Neural cell (in vitro differentiated cells): ENCODE data around the gene HIVEP1. TPM values are rescaled to one million over a fixed set of nuclear protein-coding genes. Genes with fewer than 3 reads are reported as not detected.

Source experiments
- H2AFZ ChIP-seq: fragments of 200-600, 300-800 bp; sonication (generic), shearing (Covaris generic); 2 replicates; pipeline ENCODE4 v1.6.0; 2014; ENCODE audit warnings: low read depth, mild to moderate bottlenecking, antibody characterized with exemption, low read length, moderate library complexity
- H3F3A ChIP-seq: fragments of 200-600 bp; shearing (Covaris generic); 2 replicates; pipeline ENCODE4 v1.6.1; 2016; ENCODE audit warnings: mild to moderate bottlenecking, moderate library complexity, mixed read lengths, antibody characterized with exemption, low read length; ENCODE audit not compliant: insufficient read depth, poor library complexity, severe bottlenecking
- H3K27ac ChIP-seq: fragments of 200-600, 300-800 bp; sonication (generic), shearing (Covaris generic); 2 replicates; pipeline ENCODE4 v1.5.1; 2014; ENCODE audit warnings: mild to moderate bottlenecking, low read length, moderate library complexity
- H3K27me3 ChIP-seq: fragments of 300-800, 200-600 bp; sonication (generic), shearing (Covaris generic); 2 replicates; pipeline ENCODE4 v1.6.0; 2014; ENCODE audit warnings: mild to moderate bottlenecking, low read depth, low read length, moderate library complexity; ENCODE audit not compliant: insufficient read depth
- H3K36me3 ChIP-seq: fragments of 300-800, 200-600 bp; sonication (generic), shearing (Covaris generic); 2 replicates; pipeline ENCODE4 v1.5.1; 2014; ENCODE audit warnings: mild to moderate bottlenecking, antibody characterized with exemption, low read length, moderate library complexity; ENCODE audit not compliant: insufficient read depth
- H3K4me2 ChIP-seq: fragments of 300-800, 200-600 bp; sonication (generic), shearing (Covaris generic); 2 replicates; pipeline ENCODE4 v1.6.0; 2014; ENCODE audit warnings: mild to moderate bottlenecking, low read length
- H3K4me3 ChIP-seq: fragments of 300-800, 200-600 bp; sonication (generic), shearing (Covaris generic); 2 replicates; pipeline ENCODE4 v1.5.1; 2014; ENCODE audit warnings: mild to moderate bottlenecking, low read length, moderate library complexity
- H3K79me2 ChIP-seq: fragments of 200-600 bp; shearing (Covaris generic); replicated peaks from 2 replicates; pipeline ENCODE4 v1.6.0; 2014; ENCODE audit warnings: mild to moderate bottlenecking, low read length, moderate library complexity; ENCODE audit not compliant: insufficient read depth
- H3K9ac ChIP-seq: fragments of 300-800, 200-600 bp; sonication (generic), shearing (Covaris generic); 2 replicates; pipeline ENCODE4 v1.6.1; 2016; ENCODE audit warnings: mild to moderate bottlenecking, low read length, mixed read lengths
- H3K9me2 ChIP-seq: fragments of 200-600 bp; shearing (Covaris generic); 2 replicates; pipeline ENCODE4 v1.6.1; 2016; ENCODE audit warnings: mild to moderate bottlenecking, low read length, mixed read lengths; ENCODE audit not compliant: insufficient read depth
- H3K9me3 ChIP-seq: fragments of 200-600, 300-800 bp; sonication (generic), shearing (Covaris generic); 2 replicates; pipeline ENCODE4 v1.6.1; 2016; ENCODE audit warnings: mild to moderate bottlenecking, mixed run types, low read length, moderate library complexity, mixed read lengths
- H4K20me1 ChIP-seq: fragments of 200-600 bp; shearing (Covaris generic); 2 replicates; pipeline ENCODE4 v1.6.1; 2016; ENCODE audit warnings: mild to moderate bottlenecking, mixed run types; ENCODE audit not compliant: insufficient read depth
- EP300 ChIP-seq: fragments of 450-650 bp; conservative IDR thresholded peaks from 2 replicates; pipeline ENCODE4 v1.6.1; 2014; ENCODE audit warnings: antibody characterized with exemption, mild to moderate bottlenecking, moderate library complexity; ENCODE audit not compliant: poor library complexity, severe bottlenecking
- EZH2 ChIP-seq: fragments of 200-600, 300-800 bp; shearing (Covaris generic), sonication (generic); IDR thresholded peaks from 2 replicates; pipeline ENCODE4 v1.6.1; 2014; ENCODE audit warnings: antibody characterized with exemption, low read length, borderline replicate concordance, mild to moderate bottlenecking; ENCODE audit not compliant: insufficient read depth, poor library complexity, severe bottlenecking
- MXI1 ChIP-seq: fragments of 450-650 bp; conservative IDR thresholded peaks from 2 replicates; pipeline ENCODE4 v1.6.1; 2014; ENCODE audit warnings: antibody characterized with exemption, mild to moderate bottlenecking; ENCODE audit not compliant: poor library complexity, severe bottlenecking
- POLR2AphosphoS5 ChIP-seq: IDR thresholded peaks from 2 replicates; pipeline ENCODE4 v1.6.1; 2012
- RAD21 ChIP-seq: fragments of 450-650 bp; conservative IDR thresholded peaks from 2 replicates; pipeline ENCODE4 v1.6.1; 2014; ENCODE audit warnings: antibody characterized with exemption, mild to moderate bottlenecking, moderate library complexity
- SMC3 ChIP-seq: fragments of 450-650 bp; conservative IDR thresholded peaks from 2 replicates; pipeline ENCODE4 v1.6.1; 2014; ENCODE audit warnings: antibody characterized with exemption, mild to moderate bottlenecking, moderate library complexity; ENCODE audit not compliant: poor library complexity
- TAF1 ChIP-seq: IDR thresholded peaks from 2 replicates; pipeline ENCODE4 v1.6.1; 2012; ENCODE audit warnings: low read depth
- polyA plus RNA-seq: library from polyadenylated mRNA; depleted of rRNA; stranded (reverse); fragments of >200 nt; gene quantifications from 2 replicates; pipeline ENCODE4 v1.2.3, GENCODE V29; 2014
- TF ChIP-seq, protein P1 (sequence below): fragments of 450-650 bp; IDR thresholded peaks from 2 replicates; pipeline ENCODE4 v1.5.1; 2014; ENCODE audit warnings: antibody characterized with exemption, mild to moderate bottlenecking, moderate library complexity; ENCODE audit not compliant: poor library complexity, severe bottlenecking
- TF ChIP-seq, protein P2 (sequence below): IDR thresholded peaks from 2 replicates; pipeline ENCODE4 v1.6.1; 2012; ENCODE audit warnings: borderline replicate concordance

The HIVEP1 gene
- polyA plus RNA-seq, 1 donor from 2014 or later: 3.6 TPM

DNA sequence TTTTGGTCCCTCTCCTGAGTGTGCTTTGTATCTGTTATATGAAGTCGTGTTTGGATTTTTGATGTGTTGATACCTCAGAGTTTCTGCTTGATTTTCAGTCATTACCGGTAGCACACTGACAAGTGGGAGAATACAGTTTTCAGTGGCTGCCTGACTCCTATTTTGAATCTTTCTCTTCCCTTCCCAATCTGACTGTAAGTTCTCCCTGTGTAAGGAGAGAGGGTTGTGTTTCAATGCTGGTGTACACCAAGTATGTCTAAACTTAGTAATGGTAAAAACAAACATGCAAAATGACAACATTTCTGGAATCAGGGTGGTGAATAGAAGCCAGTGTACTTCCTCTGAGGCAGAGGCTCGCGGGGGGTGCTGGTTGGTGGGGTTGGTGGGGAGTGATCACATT is 103.4 kb downstream of the HIVEP1 start:
- Histone ChIP-seq H3K27ac (no peak overlapping the region), H3K9me3 (no peaks in the 10 kb centered on the region), H3F3A (no peaks in the 10 kb centered on the region), H2AFZ (no peak overlapping the region), H3K4me2 (no peak overlapping the region), H3K27me3 (no peaks in the 10 kb centered on the region), H3K79me2 (no peaks in the 10 kb centered on the region), H3K9ac (no peak overlapping the region), H3K4me3 (no peak overlapping the region), H3K36me3 (no peaks in the 10 kb centered on the region), H3K9me2 (no peaks in the 10 kb centered on the region), H4K20me1 (no peaks in the 10 kb centered on the region)
- TF ChIP-seq TAF1 (no peak), EP300 (no peak), MXI1 (no peak), RAD21 (no peak), POLR2AphosphoS5 (no peak), EZH2 (no peak), SMC3 (no peak)
- TF ChIP-seq, protein P1, sequence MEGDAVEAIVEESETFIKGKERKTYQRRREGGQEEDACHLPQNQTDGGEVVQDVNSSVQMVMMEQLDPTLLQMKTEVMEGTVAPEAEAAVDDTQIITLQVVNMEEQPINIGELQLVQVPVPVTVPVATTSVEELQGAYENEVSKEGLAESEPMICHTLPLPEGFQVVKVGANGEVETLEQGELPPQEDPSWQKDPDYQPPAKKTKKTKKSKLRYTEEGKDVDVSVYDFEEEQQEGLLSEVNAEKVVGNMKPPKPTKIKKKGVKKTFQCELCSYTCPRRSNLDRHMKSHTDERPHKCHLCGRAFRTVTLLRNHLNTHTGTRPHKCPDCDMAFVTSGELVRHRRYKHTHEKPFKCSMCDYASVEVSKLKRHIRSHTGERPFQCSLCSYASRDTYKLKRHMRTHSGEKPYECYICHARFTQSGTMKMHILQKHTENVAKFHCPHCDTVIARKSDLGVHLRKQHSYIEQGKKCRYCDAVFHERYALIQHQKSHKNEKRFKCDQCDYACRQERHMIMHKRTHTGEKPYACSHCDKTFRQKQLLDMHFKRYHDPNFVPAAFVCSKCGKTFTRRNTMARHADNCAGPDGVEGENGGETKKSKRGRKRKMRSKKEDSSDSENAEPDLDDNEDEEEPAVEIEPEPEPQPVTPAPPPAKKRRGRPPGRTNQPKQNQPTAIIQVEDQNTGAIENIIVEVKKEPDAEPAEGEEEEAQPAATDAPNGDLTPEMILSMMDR: no peak
- TF ChIP-seq, protein P2, sequence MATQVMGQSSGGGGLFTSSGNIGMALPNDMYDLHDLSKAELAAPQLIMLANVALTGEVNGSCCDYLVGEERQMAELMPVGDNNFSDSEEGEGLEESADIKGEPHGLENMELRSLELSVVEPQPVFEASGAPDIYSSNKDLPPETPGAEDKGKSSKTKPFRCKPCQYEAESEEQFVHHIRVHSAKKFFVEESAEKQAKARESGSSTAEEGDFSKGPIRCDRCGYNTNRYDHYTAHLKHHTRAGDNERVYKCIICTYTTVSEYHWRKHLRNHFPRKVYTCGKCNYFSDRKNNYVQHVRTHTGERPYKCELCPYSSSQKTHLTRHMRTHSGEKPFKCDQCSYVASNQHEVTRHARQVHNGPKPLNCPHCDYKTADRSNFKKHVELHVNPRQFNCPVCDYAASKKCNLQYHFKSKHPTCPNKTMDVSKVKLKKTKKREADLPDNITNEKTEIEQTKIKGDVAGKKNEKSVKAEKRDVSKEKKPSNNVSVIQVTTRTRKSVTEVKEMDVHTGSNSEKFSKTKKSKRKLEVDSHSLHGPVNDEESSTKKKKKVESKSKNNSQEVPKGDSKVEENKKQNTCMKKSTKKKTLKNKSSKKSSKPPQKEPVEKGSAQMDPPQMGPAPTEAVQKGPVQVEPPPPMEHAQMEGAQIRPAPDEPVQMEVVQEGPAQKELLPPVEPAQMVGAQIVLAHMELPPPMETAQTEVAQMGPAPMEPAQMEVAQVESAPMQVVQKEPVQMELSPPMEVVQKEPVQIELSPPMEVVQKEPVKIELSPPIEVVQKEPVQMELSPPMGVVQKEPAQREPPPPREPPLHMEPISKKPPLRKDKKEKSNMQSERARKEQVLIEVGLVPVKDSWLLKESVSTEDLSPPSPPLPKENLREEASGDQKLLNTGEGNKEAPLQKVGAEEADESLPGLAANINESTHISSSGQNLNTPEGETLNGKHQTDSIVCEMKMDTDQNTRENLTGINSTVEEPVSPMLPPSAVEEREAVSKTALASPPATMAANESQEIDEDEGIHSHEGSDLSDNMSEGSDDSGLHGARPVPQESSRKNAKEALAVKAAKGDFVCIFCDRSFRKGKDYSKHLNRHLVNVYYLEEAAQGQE: no peak

DNA sequence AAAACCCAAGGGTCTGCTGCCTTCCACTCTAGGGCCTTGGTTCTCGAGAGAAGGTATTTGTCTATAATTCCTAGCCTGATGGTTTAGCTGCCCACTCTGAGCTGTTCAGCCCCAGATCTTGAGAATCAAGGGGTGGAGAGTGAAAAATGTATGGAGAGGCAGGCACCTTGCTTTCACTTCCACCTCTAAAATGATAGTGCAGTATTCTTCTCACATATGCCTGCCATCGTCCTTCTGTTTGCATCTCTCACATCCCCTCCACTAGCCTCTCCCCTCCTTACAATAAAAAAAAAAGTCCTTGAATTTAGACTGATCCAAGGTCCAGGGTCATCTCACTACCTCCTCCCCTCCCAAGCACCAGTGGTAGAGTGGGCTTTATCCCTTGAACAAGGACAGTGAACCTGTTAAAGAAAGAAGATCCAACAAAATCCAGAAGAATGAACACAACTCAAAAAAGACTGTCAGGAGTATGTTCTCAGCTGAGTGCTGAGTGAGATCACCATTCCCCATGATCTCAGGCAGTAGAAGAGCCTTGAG is 104.2 kb downstream of the HIVEP1 start:
- H2AFZ ChIP-seq: no peak overlapping the region
- no peak overlapping the region for H3K4me3 ChIP-seq

More for the DNA sequence above, 104.2 kb downstream of the HIVEP1 start:
- TF ChIP-seq TAF1 (no peak), EZH2 (no peak), EP300 (no peak), SMC3 (no peak), POLR2AphosphoS5 (no peak), RAD21 (no peak), MXI1 (no peak)
- TF ChIP-seq, protein P1: no peak
- TF ChIP-seq, protein P2: no peak
- Histone ChIP-seq H3K27me3 (no peaks in the 10 kb centered on the region), H3K79me2 (no peaks in the 10 kb centered on the region), H3K4me2 (no peak overlapping the region), H3K9ac (no peak overlapping the region), H3F3A (no peaks in the 10 kb centered on the region), H3K9me2 (no peaks in the 10 kb centered on the region), H3K9me3 (no peaks in the 10 kb centered on the region), H3K36me3 (peaks cover 4% of the 10 kb centered on the region), H3K27ac (no peak overlapping the region), H4K20me1 (no peaks in the 10 kb centered on the region)
